Ishikawa (cell line): ENCODE data around the gene PNPLA6.

Source experiments
- CEBPB ChIP-seq: IDR thresholded peaks from 2 replicates; pipeline ENCODE4 v1.6.1; 2012
- CREB1 ChIP-seq: IDR thresholded peaks from 2 replicates; pipeline ENCODE4 v1.6.1; 2012; ENCODE audit warnings: low read depth
- EGR1 ChIP-seq: IDR thresholded peaks from 2 replicates; pipeline ENCODE4 v1.6.1; 2012
- EP300 ChIP-seq: IDR thresholded peaks from 2 replicates; pipeline ENCODE4 v1.6.1; 2012; ENCODE audit warnings: borderline replicate concordance
- FOXM1 ChIP-seq: IDR thresholded peaks from 2 replicates; pipeline ENCODE4 v1.6.1; 2012; ENCODE audit warnings: low read depth, borderline replicate concordance
- NFIC ChIP-seq: IDR thresholded peaks from 2 replicates; pipeline ENCODE4 v1.6.1; 2012
- RAD21 ChIP-seq: IDR thresholded peaks from 2 replicates; pipeline ENCODE4 v1.6.1; 2012; ENCODE audit warnings: low read depth
- REST ChIP-seq: IDR thresholded peaks from 2 replicates; pipeline ENCODE4 v1.6.1; 2012; ENCODE audit warnings: low read depth, mild to moderate bottlenecking
- TAF1 ChIP-seq: IDR thresholded peaks from 2 replicates; pipeline ENCODE4 v1.6.1; 2012; ENCODE audit warnings: low read depth, mild to moderate bottlenecking
- TCF12 ChIP-seq: IDR thresholded peaks from 2 replicates; pipeline ENCODE4 v1.6.1; 2012; ENCODE audit warnings: low read depth
- TEAD4 ChIP-seq: IDR thresholded peaks from 2 replicates; pipeline ENCODE4 v1.6.1; 2012
- YY1 ChIP-seq: IDR thresholded peaks from 2 replicates; pipeline ENCODE4 v1.6.1; 2012; ENCODE audit warnings: low read depth
- ZBTB7A ChIP-seq: IDR thresholded peaks from 2 replicates; pipeline ENCODE4 v1.6.1; 2012; ENCODE audit warnings: low read depth
- TF ChIP-seq, protein P1 (sequence below): IDR thresholded peaks from 2 replicates; pipeline ENCODE4 v1.6.1; 2012
- TF ChIP-seq, protein P2 (sequence below): IDR thresholded peaks from 2 replicates; pipeline ENCODE4 v1.6.1; 2012

The PNPLA6 gene

GRCh38 chr19:7554990-7555864 is 19.7 kb downstream of the PNPLA6 start:
- TF ChIP-seq ZBTB7A (no peak), FOXM1 (no peak), NFIC (no peak), TEAD4 (no peak), EGR1 (no peak), YY1 (no peak), TCF12 (no peak)

GRCh38 chr19:7556696-7557315 is 21.3 kb downstream of the PNPLA6 start:
- TF ChIP-seq TAF1 (no peak), TCF12 (no peak), EGR1 (no peak), TEAD4 (no peak), YY1 (no peak), EP300 (no peak), NFIC (no peak), FOXM1 (no peak), ZBTB7A (no peak), CEBPB (no peak), RAD21 (no peak), CREB1 (no peak), REST (no peak)
- TF ChIP-seq, protein P1, sequence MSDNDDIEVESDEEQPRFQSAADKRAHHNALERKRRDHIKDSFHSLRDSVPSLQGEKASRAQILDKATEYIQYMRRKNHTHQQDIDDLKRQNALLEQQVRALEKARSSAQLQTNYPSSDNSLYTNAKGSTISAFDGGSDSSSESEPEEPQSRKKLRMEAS: no peak
- TF ChIP-seq, protein P2, sequence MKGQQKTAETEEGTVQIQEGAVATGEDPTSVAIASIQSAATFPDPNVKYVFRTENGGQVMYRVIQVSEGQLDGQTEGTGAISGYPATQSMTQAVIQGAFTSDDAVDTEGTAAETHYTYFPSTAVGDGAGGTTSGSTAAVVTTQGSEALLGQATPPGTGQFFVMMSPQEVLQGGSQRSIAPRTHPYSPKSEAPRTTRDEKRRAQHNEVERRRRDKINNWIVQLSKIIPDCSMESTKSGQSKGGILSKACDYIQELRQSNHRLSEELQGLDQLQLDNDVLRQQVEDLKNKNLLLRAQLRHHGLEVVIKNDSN: no peak

- TF ChIP-seq, protein P2: no peak
- no peak for TF ChIP-seq TEAD4
- TF ChIP-seq NFIC: no peak
- TF ChIP-seq EP300: no peak
- no peak for TF ChIP-seq EGR1
- TF ChIP-seq RAD21: no peak
- TF ChIP-seq TAF1: no peak
- TF ChIP-seq CEBPB: no peak
- TF ChIP-seq FOXM1: no peak
- TF ChIP-seq, protein P1: no peak
- TF ChIP-seq CREB1: no peak
- TF ChIP-seq REST: no peak
- TF ChIP-seq TCF12: no peak
- TF ChIP-seq ZBTB7A: no peak
These were observed 23.1 kb downstream of the PNPLA6 start for GRCh38 chr19:7558667-7559066.

DNA sequence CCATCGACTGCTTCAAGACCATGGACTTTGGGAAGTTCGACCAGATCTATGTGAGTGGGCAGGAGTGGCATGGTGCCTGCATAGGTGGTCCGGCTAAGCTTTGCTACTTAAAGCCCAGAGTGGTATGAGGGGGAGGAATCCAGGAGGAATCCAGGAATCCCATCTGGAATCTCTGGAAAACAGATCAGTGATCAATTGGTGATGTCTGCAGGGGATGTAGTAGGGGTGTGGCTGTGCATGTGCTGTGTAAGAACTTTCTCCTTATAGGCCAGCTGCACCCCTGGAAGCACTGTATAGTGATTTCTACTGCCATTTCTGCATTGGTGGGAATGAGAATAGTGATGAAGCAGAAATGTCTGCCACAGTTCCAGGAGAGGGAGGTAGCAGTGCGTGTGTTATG is 23.6 kb downstream of the PNPLA6 start:
- TF ChIP-seq, protein P1: no peak
- TF ChIP-seq CEBPB: no peak
- no peak for TF ChIP-seq EGR1
- TF ChIP-seq REST: no peak
- no peak for TF ChIP-seq TCF12
- no peak for TF ChIP-seq FOXM1
- no peak for TF ChIP-seq RAD21
